Middle frontal gyrus (tissue), 1 donor: ENCODE results near the gene DTNB.
A peak's percentile ranks its signal among the peaks of the same experiment; 100 is the strongest.
"Not testable (repeated sequence)": the region's sequence is repeated elsewhere in the genome, so short reads cannot be mapped to it uniquely, and the experiment has no call there.

Experiments
- DNase-seq: peaks from one replicate; pipeline ENCODE4 v3.0.0-alpha.2; 2015; ENCODE audit warnings: low spot score; ENCODE audit errors: extremely low spot score

Gene DTNB

DNA sequence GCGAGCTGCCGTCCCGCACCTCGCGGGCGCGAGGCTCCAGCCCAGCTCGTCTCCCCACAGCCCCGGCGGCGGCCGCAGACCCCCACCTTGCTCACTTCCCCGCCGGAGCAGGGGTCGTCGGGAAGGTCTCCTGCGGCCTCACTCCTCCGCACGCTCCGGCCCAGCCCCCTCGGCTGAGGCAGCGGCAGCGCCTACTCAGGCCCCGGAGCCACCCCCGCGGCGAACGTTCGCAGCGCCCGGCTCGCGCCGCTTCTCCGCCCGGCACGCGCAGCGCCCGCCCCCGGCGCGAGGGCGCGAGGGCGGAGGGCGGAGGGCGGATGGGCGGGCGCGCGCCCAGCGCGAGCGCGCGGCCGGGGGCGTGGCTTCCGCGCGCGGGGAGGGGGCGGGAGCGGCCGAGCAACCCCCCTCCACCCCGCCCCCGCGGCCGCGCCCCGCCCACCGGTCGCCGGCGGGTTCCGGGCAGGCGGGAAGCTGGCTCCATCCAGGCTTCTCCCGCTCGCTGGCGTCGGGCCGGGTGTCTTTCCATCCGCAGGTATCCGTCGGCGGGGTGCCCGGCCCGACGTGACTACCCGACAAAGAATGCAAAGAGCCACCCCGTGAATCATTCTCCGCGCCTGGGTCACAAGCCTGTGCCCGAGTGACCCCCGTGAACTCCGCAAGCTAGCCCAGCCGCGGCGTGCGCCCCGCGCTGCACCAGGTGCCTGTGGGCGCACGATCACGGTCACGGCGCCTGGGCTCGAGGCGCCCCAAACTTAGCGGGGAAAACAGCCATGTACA is at the start of gene DTNB:
Gene DTNB (minus strand): TSS at position 278 of the 777 bp plus-strand sequence. CDS start 20,917 bp downstream, outside the sequence.
- peak; percentile 47 for DNase-seq

DNA sequence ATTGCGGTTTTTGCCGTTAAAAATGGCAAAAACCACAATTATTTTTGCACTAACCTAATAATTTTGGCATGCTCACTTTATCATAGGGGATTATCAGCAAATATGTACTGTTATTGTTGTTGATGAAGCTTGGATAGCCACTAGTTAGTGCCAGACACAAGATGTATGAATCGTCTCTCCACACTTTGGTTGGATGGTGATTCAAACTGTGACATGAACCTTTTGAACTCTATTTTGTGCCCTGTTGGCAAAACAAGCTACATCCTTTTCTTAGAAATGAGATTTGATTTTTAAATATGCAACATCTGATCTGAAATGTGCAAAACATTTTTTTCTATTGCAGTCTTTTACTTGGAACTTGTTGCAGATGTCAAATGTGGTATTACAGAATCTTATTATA is 48.8 kb upstream of the DTNB start:
- DNase-seq = no peak

DNA sequence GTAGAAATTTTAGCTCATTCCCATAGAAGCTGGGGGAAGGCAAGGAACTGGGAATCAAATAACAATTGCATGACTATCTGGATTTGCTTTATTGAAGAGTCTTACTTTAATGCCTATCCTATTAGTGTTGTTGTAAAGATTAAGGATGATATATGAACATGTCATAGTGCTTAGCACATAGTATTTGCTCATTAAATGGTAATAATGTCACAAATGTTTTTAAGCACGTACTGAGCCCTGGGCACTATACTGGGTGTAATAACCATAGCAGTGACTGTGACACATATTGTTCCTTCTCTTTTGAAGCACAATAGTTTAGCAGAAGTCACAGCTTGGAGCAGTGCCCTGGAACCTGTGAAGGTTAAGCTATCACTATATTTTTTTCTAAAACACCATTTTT is 47.2 kb upstream of the DTNB start:
- no peak for DNase-seq

DNA sequence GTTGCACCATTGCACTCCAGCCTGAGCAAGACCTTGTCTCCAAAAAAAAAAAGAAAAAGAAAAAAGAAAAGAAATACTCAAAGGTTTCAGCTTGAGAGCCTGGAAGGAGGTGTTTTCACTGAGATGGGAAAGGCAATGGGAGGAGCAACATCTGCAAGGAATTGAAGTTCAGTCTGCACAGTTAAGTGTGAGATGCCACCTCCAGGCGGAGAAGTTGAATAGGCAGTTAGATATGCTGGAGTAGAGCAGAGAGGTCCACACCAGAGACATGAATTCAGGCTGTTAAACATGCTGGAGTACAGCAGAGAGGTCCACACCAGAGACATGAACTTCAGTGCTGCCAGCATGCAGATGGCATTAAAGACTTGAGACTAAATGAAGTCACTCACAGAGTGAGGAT is 41.4 kb upstream of the DTNB start:
- no peak for DNase-seq

DNA sequence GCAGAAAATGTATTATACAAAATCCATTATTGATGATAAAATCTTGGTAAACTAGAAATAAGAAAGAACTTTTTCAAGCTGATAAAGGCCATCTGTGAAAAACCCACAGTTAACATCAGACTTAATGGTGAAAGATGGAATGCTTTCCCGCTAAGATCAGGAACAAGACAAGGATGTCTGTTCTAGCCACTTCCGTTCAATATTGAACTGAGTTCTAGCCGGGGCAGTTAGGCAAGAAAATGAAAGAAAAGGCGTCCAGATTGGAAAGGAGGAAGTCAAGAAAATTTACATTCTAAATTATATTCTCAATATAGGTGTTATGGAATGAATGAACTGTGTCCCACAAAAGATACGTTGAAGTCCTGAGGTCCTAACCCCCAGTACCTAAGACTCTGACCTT is 39.1 kb upstream of the DTNB start:
- DNase-seq = no peak

DNA sequence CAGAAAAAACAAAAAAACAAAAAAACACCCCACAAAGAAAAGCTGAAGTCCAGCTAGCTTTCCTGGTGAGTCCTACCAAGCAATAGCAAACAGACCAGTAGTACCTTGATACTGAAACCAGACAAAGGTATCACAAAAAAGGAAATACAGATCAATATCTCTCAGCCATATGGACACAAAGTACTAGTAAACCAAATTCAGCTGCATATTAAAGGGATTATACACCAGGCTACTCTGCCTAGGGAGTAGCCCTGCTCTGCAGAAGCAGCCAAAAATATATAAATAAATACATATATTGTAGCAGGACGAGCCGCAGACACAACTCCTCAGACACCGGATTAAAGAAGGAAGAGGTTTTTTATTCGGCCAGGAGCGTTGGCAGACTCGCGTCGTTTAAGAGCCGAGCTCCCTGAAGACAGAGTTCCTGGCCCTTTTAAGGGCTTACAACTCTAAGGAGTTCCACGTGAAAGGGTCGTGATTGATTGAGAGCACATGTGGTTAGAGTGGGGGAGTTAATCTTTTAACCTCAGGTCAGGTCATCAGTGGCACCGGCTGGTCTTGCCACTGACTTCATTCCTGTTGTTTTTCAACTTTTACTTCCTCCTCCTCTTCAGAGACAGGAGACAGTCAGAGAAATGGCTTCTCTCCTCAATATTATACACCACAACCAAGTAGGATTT is 38.4 kb upstream of the DTNB start:
- DNase-seq = no peak

DNA sequence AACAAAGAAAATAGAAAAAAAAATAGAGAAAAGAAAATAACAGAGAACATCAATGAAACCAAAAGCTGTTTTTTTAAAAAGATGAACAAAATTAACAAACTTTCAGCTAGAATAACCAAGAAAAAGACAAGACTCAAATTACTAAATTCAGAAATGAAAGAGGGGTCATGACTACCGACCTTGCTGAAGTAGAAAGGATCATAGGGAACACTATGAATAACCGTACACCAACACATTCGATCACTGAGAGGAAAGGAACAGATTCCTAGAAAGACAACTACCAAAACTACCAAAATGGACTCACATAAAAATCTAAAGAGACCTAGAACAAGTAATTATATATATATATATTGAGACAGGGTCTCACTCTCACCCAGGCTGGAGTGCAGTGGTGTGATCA is 37.4 kb upstream of the DTNB start:
- no peak for DNase-seq

DNA sequence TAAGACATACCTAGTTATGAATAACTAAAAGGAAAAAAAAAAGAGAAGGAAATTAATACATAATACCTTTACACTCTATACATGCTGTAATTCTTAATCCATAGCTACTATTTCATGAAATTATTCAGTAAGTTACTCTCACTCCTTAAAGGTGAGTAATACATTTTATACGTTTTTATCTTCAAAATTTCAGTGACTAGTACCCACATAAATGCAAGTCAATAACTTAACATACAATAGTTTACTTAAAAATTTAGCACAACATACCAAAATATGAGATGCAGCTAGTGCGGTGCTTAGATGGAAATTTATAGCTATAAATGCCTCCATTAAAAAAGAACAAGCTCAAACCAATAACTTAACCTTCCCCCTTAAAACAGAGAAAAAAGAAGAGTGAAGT is 36.0 kb upstream of the DTNB start:
- DNase-seq = no peak

DNA sequence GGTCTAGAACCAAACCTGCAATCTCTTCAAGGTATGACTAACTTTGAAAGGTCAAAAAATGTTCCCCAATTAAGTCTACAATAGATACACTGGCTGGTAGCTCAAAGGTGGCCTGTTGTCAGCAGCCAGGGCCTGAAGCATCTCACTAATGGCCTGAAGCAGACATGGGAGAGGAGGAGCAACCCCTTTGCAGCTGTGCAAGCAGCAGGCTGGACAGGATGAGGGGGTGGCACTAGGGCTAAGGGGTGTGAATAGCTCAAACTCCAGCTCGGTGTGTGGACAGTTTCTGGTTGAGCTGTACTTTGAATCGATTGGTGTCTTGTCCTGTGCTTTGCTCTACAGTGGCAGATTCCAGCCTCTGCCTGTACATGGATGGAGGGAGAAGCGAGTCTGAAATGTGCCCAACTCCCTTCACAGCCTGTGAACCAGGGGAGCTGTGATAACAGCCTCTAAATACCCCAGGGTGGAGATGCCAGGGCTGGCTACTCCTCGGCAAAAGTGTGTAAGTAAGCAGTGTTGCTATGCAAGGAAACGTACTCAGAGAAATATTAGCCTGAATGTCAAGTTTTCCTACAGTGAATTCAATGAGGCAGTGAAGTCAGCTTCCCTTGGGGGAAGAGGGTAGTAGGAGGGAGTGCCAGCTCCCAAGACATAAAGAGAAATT is 34.7 kb upstream of the DTNB start:
- DNase-seq = no peak

DNA sequence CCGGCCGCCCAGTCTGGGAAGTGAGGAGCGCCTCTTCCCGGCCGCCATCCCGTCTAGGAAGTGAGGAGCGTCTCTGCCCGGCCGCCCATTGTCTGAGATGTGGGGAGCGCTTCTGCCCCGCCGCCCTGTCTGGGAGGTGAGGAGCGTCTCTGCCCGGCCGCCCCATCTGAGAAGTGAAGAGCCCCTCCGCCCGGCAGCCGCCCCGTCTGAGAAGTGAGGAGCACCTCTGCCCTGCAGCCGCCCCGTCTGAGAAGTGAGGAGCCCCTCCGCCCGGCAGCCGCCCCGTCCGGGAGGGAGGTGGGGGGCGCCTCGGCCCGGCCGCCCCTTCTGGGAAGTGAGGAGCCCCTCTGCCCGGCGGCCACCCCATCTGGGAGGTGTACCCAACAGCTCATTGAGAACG is 32.2 kb upstream of the DTNB start:
- not testable (repeated sequence) for DNase-seq

DNA sequence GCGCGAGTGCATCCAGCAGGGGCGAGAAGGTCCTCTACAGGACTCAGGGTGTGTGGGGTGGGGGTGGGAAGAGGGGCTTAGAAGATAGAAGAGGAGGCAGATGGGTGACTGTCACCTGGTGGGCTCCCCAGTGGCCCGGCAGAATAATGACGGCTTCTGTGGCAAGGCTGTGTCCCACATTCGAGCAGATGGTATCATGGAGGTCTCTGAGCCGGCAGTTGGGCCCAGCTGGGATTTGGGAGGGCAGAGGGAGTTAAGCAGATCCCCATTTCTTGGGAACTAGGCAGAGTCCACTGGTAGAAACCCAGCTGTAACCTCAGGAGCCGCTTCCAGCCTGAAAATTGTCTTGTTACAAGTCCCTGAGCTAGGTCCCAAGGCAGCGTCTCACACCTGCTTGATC is 28.4 kb upstream of the DTNB start:
- no peak for DNase-seq

DNA sequence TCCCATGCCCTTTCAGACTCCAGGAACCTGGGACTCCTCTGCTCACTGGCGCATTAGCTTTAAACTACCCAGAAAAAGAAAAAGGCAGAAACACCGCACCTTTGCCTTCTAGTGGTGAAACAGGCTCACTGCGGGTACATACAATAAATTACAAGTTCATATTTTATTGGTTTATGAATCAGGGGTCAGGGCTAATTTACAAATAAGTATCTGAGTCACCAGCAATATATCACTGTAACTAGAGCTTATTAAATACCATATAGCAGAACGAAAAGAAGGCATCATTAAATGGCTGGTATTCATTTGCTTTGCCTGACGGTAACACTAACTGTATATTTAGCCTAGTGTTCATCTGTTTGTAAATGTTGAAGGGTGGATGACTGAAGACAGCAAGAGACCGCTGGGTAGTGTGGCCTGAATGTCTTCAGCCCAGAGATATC is 26.9 kb upstream of the DTNB start:
- no peak for DNase-seq

DNA sequence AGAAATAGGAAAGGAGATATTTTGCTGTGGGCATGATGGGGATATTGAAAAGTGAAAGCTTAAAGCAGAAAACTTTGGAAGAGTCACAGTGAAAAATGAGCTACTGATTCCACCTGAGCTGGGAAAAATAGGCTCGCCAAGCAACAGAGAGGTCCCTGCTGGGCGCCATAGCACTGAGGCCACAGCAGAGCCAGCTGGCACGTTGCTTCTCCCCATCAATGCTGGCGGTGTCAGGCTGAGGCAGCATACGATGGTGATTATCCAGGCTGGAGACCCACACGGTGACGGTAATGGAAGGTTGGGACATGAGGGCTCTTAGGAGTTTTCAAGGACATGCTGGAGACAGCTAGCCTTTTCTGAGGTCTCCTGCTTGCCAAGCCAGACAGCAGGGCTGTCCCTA is 25.8 kb upstream of the DTNB start:
- no peak for DNase-seq

DNA sequence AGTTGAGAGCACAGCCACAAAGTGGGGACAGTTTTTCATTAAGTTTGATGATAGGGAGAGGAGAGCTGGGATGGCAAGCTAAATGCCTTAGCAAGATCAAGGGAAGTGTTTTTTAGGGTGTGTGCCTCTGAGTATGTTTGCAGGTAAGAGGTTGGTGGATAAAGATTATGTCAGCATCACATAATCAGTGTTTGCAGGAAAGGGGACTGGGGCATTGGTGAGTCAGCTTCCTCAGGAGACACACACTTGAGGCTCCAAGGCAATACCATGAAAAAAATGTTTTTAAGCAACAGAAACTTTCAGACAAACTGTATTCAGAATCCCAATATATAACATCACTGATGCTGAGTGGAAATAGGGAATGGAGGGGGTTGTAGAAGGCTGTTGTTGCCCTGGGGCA is 25.4 kb upstream of the DTNB start:
- no peak for DNase-seq

DNA sequence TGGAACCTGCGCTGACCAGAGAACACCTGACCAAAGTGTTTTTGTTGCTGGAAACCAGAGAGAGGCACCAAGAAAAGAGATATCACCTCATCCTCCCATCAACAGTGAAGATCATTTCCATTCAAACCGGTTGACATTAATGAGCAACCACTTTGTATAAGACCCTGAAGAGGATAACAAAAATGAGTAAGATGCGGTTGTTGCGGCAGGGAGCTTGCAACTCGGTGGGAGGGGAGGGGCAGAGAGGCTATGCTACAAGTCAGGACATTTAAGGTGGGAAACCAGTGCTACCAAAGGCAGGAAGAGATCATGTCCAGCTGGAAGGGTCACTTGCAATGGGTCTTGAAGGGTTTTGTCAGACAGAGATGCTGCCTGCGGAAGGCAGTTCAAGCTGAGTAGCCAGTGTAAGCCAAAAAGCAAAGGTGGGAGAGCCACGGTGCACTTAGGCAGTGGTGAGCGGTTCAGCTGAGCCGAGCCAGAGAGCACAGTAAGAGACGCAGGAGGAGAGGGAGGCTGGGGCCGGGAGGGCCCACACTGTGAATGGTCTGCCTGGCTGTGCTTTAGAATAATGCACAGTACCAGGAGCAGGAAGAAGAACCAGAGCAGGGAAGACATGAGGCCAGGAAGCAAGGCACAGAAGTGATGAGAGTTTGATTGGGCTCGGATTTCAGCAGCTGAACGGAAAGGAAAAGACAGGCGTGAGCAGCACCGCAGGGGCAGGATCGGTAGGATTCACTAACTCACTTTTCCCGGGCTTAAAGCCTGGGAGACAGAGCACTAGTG is 24.4 kb upstream of the DTNB start:
- no peak for DNase-seq

DNA sequence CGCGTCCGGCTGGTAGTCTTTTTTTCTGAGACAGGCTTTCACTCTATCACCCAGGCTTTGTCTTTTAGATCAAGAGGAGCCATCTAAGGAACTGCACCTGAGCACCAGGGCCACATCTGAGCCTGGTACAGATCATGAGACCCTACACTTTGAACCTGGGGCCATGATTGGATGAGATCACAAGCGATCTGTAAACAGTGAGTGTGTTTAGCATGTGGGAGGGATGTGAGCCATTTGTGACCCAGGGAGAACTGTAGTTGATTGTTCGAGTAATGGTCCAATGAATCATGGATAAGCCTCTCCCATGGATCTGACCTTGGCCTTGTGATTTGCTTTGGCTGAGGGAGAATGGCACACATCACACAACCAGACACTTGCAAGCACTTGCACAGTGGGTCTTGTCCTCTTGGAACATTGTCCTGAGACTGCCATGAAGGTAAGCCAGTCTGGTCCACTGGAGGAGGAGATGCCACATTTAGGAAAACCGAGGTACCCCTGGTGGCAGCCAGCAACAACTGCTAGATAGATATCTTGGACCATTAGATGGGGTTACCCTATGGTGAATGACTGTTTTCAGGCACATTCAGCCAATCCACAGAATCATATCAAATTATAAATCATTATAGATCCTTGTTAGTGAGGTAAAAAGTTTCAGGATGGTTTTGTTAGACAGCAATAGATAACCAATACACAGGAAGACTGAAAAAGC is 19.5 kb upstream of the DTNB start:
- no peak for DNase-seq

DNA sequence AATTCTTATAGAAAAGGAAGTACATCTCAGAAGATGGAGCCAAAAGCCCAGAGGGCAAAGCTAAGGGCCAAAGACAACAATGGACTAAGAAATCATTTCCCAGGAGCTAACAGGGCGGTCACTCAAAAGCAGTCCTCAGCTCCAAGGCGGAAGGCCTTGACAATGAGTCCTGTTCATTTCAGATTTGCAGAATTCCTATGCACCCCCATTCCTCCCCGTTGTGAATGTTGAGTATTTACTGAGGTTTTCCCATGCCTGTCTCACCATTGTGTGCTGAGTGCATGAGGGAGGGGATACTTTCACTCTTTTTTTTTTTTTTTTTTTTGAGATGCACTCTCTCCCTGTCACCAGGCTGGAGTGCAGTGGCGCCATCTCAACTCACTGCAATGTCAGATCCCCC is 18.8 kb upstream of the DTNB start:
- no peak for DNase-seq

DNA sequence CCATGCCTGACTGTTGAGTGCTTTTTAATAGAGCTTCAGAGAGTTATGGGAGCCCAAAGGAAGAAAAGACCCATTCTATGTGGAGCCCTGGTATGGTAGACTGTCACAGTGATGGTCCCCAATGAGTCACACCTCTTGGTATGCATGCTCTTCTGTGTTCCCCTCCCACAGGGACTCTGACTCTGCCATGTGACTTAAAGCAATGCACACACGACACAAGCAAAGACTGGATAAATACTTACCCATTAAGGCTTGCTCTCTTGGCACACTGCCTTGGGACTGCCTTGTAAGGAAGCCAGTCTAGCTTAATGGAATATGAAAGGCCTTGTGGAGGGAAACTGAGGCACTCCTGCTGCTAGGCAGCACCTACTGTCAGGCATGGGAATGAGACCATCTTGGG is 16.7 kb upstream of the DTNB start:
- no peak for DNase-seq

DNA sequence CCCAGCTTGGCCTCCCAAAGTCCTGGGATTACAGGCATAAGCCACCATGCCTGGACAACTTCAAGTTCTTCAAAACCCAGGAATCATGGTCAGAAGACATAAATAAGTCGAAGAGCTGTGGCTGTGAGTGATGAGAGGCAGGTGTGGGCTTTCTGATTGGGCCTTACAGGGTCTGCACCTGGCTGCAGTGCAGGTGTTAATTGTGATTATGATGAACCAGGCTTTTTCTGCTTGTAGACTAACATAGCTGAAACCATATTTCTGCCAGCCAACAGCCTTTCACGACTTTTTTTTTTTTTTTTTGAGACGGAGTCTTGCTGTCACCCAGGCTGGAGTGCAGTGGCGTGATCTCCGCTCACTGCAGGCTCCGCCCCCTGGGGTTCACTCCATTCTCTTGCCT is 14.9 kb upstream of the DTNB start:
- no peak for DNase-seq

DNA sequence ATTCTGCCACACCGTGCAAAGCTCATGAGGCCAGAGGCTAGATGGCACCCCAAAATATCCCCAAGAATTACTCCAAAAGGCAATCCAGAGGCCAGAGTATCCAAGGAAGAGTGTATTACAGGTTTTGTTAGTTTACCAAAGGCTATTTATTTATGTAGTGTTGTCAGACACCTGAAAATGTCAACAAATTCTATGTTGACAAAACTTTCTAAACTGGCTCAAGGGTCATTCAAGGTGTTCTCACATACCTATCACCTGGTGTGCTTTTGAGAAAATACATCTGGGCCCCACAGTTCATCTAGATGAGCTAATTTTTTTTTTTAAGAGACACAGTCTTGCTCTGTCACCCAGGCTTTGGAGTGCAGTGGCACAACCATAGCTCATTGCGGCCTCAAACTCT is 12.4 kb upstream of the DTNB start:
- DNase-seq = no peak
